Measurements from ENCODE around the gene JOSD1.

Gene JOSD1

GRCh38 chr22:38718414-38718813, 17.7 kb upstream of the JOSD1 start:
- no peaks in the 10 kb centered on the region for H3K36me3 ChIP-seq (ENCODE audit: insufficient read depth)
- H2AFZ ChIP-seq (ENCODE audit: low read depth): no peak overlapping the region
- peaks cover 20% of the 10 kb centered on the region; the same call in 1 of the 2 replicates for H3K79me2 ChIP-seq (ENCODE audit: insufficient read depth, low read depth)
- H3K27ac ChIP-seq: no peak overlapping the region
- no peak overlapping the region for H3K9ac ChIP-seq
- H3K27me3 ChIP-seq (ENCODE audit: insufficient read depth, low read depth): no peaks in the 10 kb centered on the region
- no peak overlapping the region for H3K4me2 ChIP-seq
- no peaks in the 10 kb centered on the region for H4K20me1 ChIP-seq (ENCODE audit: insufficient read depth)
- TF ChIP-seq, protein P1, sequence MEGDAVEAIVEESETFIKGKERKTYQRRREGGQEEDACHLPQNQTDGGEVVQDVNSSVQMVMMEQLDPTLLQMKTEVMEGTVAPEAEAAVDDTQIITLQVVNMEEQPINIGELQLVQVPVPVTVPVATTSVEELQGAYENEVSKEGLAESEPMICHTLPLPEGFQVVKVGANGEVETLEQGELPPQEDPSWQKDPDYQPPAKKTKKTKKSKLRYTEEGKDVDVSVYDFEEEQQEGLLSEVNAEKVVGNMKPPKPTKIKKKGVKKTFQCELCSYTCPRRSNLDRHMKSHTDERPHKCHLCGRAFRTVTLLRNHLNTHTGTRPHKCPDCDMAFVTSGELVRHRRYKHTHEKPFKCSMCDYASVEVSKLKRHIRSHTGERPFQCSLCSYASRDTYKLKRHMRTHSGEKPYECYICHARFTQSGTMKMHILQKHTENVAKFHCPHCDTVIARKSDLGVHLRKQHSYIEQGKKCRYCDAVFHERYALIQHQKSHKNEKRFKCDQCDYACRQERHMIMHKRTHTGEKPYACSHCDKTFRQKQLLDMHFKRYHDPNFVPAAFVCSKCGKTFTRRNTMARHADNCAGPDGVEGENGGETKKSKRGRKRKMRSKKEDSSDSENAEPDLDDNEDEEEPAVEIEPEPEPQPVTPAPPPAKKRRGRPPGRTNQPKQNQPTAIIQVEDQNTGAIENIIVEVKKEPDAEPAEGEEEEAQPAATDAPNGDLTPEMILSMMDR (conservative IDR thresholded peaks at IDR 0.05; ENCODE audit: low read depth, low read length): no peak
- H3K4me3 ChIP-seq (IDR thresholded peaks at IDR 0.05; ENCODE audit: insufficient read depth, low read depth, low read length): no peak overlapping the region
- H3K4me1 ChIP-seq (ENCODE audit: low read depth, poor library complexity, severe bottlenecking): no peaks in the 10 kb centered on the region

- no peak overlapping the region for H3K9ac ChIP-seq
- no peaks in the 10 kb centered on the region for H3K27me3 ChIP-seq (ENCODE audit: insufficient read depth, low read depth)
- H3K79me2 ChIP-seq (ENCODE audit: insufficient read depth, low read depth): peaks cover 30% of the 10 kb centered on the region; the same call in 1 of the 2 replicates
- no peak overlapping the region for H3K4me3 ChIP-seq (IDR thresholded peaks at IDR 0.05; ENCODE audit: insufficient read depth, low read depth, low read length)
- TF ChIP-seq, protein P1 (conservative IDR thresholded peaks at IDR 0.05; ENCODE audit: low read depth, low read length): no peak
- no peak overlapping the region for H2AFZ ChIP-seq (ENCODE audit: low read depth)
- H3K4me2 ChIP-seq: no peak overlapping the region
- H3K27ac ChIP-seq: no peak overlapping the region
- H4K20me1 ChIP-seq (ENCODE audit: insufficient read depth): no peaks in the 10 kb centered on the region
- no peaks in the 10 kb centered on the region for H3K36me3 ChIP-seq (ENCODE audit: insufficient read depth)
- H3K4me1 ChIP-seq (ENCODE audit: low read depth, poor library complexity, severe bottlenecking): no peaks in the 10 kb centered on the region
Measured at GRCh38 chr22:38717244-38717643, 16.5 kb upstream of the JOSD1 start.

- no peaks in the 10 kb centered on the region for H4K20me1 ChIP-seq (ENCODE audit: insufficient read depth)
- no peaks in the 10 kb centered on the region for H3K4me1 ChIP-seq (ENCODE audit: low read depth, poor library complexity, severe bottlenecking)
- H2AFZ ChIP-seq (ENCODE audit: low read depth): no peak overlapping the region
- no peak overlapping the region for H3K4me2 ChIP-seq
- H3K79me2 ChIP-seq (ENCODE audit: insufficient read depth, low read depth): peaks cover 34% of the 10 kb centered on the region; the same call in 1 of the 2 replicates
- H3K27me3 ChIP-seq (ENCODE audit: insufficient read depth, low read depth): no peaks in the 10 kb centered on the region
- H3K9ac ChIP-seq: no peak overlapping the region
- no peak overlapping the region for H3K4me3 ChIP-seq (IDR thresholded peaks at IDR 0.05; ENCODE audit: insufficient read depth, low read depth, low read length)
- no peak overlapping the region for H3K27ac ChIP-seq
- no peaks in the 10 kb centered on the region for H3K36me3 ChIP-seq (ENCODE audit: insufficient read depth)
- TF ChIP-seq, protein P1 (conservative IDR thresholded peaks at IDR 0.05; ENCODE audit: low read depth, low read length): no peak
Measured at GRCh38 chr22:38716826-38717225, 16.1 kb upstream of the JOSD1 start.

DNA sequence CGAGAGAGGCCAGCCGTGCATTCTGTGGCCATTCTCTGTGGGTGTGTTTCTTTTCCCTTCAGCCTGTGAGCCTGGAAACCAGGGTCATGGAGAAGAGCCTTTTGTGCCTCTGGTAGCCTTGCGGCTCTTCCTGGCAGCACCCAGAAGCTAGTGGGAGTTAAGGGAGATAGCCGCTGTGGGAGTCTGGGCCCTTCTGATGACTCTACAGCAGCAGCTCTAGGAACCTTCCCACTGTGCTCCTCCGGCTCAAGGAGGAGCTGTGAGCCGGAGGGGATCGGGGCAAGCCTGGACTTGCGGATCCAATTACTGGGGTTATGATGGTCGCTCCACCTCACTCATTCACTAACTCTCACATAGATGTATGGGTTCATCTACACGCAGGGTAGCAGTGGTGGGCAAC, 15.5 kb upstream of the JOSD1 start:
- Histone ChIP-seq H3K27me3 (ENCODE audit: insufficient read depth, low read depth) (no peaks in the 10 kb centered on the region), H3K4me1 (ENCODE audit: low read depth, poor library complexity, severe bottlenecking) (no peaks in the 10 kb centered on the region), H3K9ac (no peak overlapping the region), H3K36me3 (ENCODE audit: insufficient read depth) (no peaks in the 10 kb centered on the region), H3K4me2 (no peak overlapping the region), H3K4me3 (IDR thresholded peaks at IDR 0.05; ENCODE audit: insufficient read depth, low read depth, low read length) (no peak overlapping the region), H4K20me1 (ENCODE audit: insufficient read depth) (peaks cover 4% of the 10 kb centered on the region; the same call in 1 of the 2 replicates), H2AFZ (ENCODE audit: low read depth) (no peak overlapping the region), H3K27ac (no peak overlapping the region), H3K79me2 (ENCODE audit: insufficient read depth, low read depth) (peaks cover 39% of the 10 kb centered on the region; the same call in 1 of the 2 replicates)
- TF ChIP-seq, protein P1 (conservative IDR thresholded peaks at IDR 0.05; ENCODE audit: low read depth, low read length): no peak

Data from KMS-11 (cell line).